Measurements from ENCODE around the gene SYNE4. TPM values are rescaled to one million over a fixed set of nuclear protein-coding genes. Genes with fewer than 3 reads are reported as not detected.

SYNE4 gene
- total and polyA plus RNA-seq, 2 of the 4 experiments (the other 2 are of a cell fraction): 0.27 TPM; not detected in 1

GRCh38 chr19:36046443-36047050 is 37.9 kb upstream of the SYNE4 start:
- CTCF ChIA-PET: no interaction called here
- 100% methylated on average over 1 of the region's 5 CpGs; no CpG with 5 or more reads in 1 of the 2 experiments for WGBS, 2 experiments (ENCODE audit: extremely low coverage in 2 of 2, insufficient read length in 1 of 2)

More at GRCh38 chr19:36046443-36047050, 37.9 kb upstream of the SYNE4 start:
- in situ Hi-C loops (cut with MboI; ENCODE audit: low sequenced_read_pairs) (no loop called here), dilution Hi-C loops (cut with HindIII; ENCODE audit: low sequenced_read_pairs, unreplicated experiment) (no loop called here), intact Hi-C loops (cut with micrococcal nuclease) (no loop called here)
- Histone ChIP-seq H4K5ac (ENCODE audit: low read depth, low read length) (no peak overlapping the region), H3K27ac (ENCODE audit: insufficient read depth, low read length) (no peak overlapping the region), H3K9ac (ENCODE audit: low read depth, low read length) (no peak overlapping the region), H3K18ac (ENCODE audit: low read depth, low read length) (no peak overlapping the region), H2BK15ac (ENCODE audit: low read depth, low read length) (no peak overlapping the region), H2BK5ac (ENCODE audit: low read depth, low read length, poor library complexity, severe bottlenecking) (no peak overlapping the region), H3K4me2 (ENCODE audit: low read depth, low read length) (no peak overlapping the region), H2BK20ac (ENCODE audit: low read depth, low read length) (no peak overlapping the region), H3K27me3 (ENCODE audit: control insufficient read depth, insufficient read depth, low read length) (no peaks in the 10 kb centered on the region), H2AK9ac (replicated peaks; ENCODE audit: low read depth, low read length, poor library complexity) (no peak overlapping the region), H2BK120ac (ENCODE audit: low read depth, low read length) (no peak overlapping the region), H3K9me1 (ENCODE audit: insufficient read depth, low read length) (peaks cover 4% of the 10 kb centered on the region; the same call in 1 of the 2 replicates), H4K20me1 (ENCODE audit: insufficient read depth, low read length) (no peaks in the 10 kb centered on the region), H3K4me1 (ENCODE audit: control insufficient read depth, insufficient read depth, low read length) (peaks cover 9% of the 10 kb centered on the region), H2AFZ (replicated peaks; ENCODE audit: low read length, poor library complexity) (no peak overlapping the region), H3K4ac (ENCODE audit: low read depth, low read length) (no peak overlapping the region), H3K23ac (ENCODE audit: low read depth, low read length) (no peak overlapping the region), H3K4me3 (ENCODE audit: insufficient read depth, low read depth, low read length) (no peak overlapping the region), H4K8ac (ENCODE audit: low read depth in 2 of 2, low read length in 2 of 2) (no peak overlapping the region), H3K14ac (replicated peaks; ENCODE audit: low read depth, low read length) (no peak overlapping the region), H3K79me1 (ENCODE audit: low read depth in 1 of 2, low read length in 2 of 2) (peaks cover 13 to 18% of the 10 kb centered on the region in 2 experiments), H2AK5ac (ENCODE audit: low read depth, low read length) (peak overlapping the region; percentile 62; the same call in 1 of the 2 replicates), H3K56ac (ENCODE audit: extremely low read depth, insufficient read depth, low read length) (no peak overlapping the region), H3K9me3 (ENCODE audit: control insufficient read depth, insufficient read depth, low read length) (no peaks in the 10 kb centered on the region), H3K36me3 (ENCODE audit: control insufficient read depth, insufficient read depth, low read length) (no peaks in the 10 kb centered on the region), H4K91ac (ENCODE audit: insufficient read depth, low read depth, low read length) (no peak overlapping the region)
- DNase-seq: no peak
- BruUV-seq (replicated peaks): no TSS peak
- POLR2A ChIA-PET (ENCODE audit: unreplicated experiment): no interaction called here
- no peak for ATAC-seq (ENCODE audit: low read depth)
- TF ChIP-seq MAZ (IDR thresholded peaks at IDR 0.05; ENCODE audit: borderline replicate concordance, low read depth, low read length) (no peak), USF2 (IDR thresholded peaks at IDR 0.05; ENCODE audit: low read depth, low read length) (no peak), MXI1 (IDR thresholded peaks at IDR 0.05; ENCODE audit: borderline replicate concordance, low read depth, low read length) (no peak), NFE2L2 (IDR thresholded peaks at IDR 0.05; ENCODE audit: low read depth, low read length) (no peak), POLR2A (IDR thresholded peaks at IDR 0.05; ENCODE audit: low read depth, low read length) (no peak), CTCF (conservative IDR thresholded peaks at IDR 0.05; ENCODE audit: low read depth, low read length) (no peak), FOS (IDR thresholded peaks at IDR 0.05; ENCODE audit: low read depth, low read length) (no peak), CHD1 (IDR thresholded peaks at IDR 0.05; ENCODE audit: low read depth, low read length) (no peak), RAD21 (IDR thresholded peaks at IDR 0.05; ENCODE audit: low read length) (no peak), ELK1 (IDR thresholded peaks at IDR 0.05; ENCODE audit: borderline replicate concordance, low read depth, low read length) (no peak), RCOR1 (IDR thresholded peaks at IDR 0.05; ENCODE audit: insufficient replicate concordance, low read length) (no peak), BHLHE40 (IDR thresholded peaks at IDR 0.05; ENCODE audit: low read depth, low read length) (no peak), MAFK (IDR thresholded peaks at IDR 0.05; ENCODE audit: low read depth, low read length) (no peak), CEBPB (IDR thresholded peaks at IDR 0.05; ENCODE audit: low read depth, low read length) (no peak), SMC3 (IDR thresholded peaks at IDR 0.05; ENCODE audit: low read depth, low read length) (no peak)
